ENCODE measurements around the gene KCNAB2.
A peak's percentile ranks its signal among the peaks of the same experiment; 100 is the strongest.

The KCNAB2 gene
- total RNA-seq = 170 to 242 (median 199) reads per million in 4 donors

DNA sequence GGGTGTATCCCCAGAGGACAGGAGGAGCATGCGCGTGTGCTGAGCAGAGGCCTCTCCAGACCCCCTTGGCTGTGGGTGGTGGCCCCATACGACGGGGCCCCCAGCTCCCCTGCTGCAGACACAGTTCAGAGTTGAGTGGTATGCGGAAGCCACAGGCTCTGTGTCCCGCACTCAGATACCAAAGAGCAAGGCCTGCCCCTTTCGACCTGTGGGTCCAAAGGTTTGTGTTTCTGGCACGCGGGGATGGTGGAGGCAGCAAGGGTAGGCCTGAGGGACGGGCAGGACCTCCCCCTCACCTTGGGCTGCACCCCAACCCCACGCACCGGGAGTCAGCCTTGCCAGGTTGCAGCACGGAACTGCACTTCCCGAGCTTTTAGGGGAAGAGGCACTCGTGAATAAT is at the start of gene KCNAB2:
Gene KCNAB2, plus strand, starts transcription at position 328 of the 400 bp plus-strand sequence. CDS start 5,649 bp downstream, outside the sequence.
- no peak for DNase-seq

DNA sequence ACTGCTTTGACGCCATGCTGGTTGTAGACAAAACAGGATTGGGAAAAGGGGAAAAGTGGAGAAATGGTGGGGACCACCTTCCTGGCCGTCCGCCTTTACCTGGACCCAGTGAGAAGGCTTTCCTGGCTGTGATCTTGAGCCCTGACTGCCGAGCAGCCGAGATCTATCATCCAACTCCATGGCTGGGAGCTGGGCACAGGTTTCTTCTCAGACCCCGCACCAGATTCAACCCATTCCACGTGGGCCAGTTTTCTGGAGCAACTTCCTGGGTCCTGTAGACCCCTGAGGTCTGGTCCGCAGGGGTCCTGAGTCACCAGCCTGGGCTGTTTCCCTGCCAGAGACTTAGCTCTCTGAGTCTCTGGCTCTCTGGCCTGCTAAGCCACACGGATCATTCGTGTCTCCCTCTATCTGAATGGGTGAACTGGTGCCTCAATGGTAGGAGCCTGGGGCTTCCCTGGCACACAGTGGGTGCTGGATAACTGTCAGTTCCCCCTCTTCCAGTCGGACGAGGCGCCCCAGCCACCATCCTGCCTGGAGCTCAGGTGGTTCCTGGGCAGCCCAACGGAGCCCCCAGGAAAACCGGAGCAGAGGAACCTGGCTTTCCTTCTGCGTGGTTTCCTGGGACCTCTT is 48.9 kb upstream of the KCNAB2 start:
- DNase-seq = peak in 1 of 5 donors; percentile 11

DNA sequence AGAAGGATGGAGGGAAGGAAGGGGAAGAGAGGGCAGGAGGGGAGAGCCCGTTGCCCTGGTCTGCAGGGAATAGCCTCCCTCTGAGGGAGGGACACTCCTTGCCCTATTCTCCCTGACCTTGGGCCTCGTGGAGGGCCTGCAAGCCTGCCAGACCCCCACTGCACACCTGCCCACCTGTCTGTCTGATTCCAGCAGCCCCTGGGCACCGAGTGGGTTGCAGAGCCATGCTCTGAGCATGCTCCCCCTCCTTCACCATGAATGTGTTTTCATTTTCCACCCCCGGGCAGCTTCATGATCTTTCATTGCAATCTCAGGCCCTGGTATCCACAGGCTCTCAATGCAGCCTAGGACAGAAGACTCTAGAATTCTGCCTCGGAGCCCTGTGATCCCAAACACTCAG is 48.4 kb upstream of the KCNAB2 start:
- DNase-seq = peak in 1 of 5 donors; percentile 6

DNA sequence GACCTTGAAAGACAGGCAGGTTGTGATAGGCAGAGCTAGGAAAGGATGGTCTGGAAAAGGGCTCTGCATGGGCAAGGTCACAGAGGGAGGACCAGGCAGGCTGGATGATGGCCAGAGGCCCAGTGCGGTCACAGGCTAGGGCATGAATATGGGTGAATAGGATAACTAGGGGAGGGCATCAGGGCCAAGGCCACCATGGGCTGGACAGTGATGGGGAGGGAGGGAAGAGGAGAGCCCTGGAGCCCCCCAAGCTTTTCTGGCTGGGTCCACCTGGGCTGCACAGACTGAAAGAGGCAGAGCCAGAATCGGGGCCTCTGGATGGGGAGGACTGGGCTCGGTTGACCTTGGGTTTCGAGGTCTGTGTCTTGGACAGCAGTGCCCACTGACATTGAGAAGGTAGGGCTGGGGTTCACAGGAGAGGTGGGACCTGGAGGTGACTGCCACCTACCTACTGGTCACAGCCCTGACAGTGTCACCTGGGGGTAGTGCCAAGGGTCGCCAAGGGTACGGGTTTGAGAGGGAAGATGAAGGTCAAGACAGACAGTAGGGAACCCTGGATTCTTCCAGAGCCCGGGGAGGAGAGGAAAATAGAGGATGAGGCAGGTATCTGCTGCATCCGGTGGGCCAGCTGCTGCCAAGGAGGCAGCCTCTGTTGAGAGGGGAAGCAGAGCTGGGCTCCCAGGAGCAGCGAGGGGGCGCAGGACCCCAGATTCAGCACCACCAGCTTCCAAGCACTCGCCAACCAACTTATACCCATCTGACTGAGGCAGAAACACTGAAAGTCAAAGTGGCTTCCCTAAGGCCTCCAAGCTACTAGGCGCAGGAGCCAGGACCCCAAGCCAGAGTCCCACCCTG is 47.4 kb upstream of the KCNAB2 start:
- DNase-seq = peak in 1 of 5 donors; percentile 2

DNA sequence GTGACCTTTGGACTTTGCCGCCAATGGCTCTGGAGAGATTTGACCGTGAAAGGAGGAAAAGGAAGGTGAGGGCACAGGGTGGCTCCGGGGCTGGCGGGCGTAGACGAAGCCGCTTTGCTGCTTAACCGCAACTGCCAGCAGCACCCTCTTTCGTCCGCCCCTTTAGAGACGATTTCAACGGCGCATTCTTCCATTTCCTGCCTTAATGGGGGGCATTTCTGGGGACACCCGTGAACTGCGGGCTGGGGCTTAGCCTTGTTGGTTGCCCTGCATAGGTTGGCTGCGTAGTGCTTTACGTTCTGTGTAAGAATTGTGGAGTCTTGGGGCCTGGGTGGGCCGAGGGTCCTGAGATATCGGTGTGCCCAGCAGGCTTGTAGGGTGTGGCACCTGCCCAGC is 46.8 kb upstream of the KCNAB2 start:
- peak in 1 of 5 donors; percentile 5 for DNase-seq

DNA sequence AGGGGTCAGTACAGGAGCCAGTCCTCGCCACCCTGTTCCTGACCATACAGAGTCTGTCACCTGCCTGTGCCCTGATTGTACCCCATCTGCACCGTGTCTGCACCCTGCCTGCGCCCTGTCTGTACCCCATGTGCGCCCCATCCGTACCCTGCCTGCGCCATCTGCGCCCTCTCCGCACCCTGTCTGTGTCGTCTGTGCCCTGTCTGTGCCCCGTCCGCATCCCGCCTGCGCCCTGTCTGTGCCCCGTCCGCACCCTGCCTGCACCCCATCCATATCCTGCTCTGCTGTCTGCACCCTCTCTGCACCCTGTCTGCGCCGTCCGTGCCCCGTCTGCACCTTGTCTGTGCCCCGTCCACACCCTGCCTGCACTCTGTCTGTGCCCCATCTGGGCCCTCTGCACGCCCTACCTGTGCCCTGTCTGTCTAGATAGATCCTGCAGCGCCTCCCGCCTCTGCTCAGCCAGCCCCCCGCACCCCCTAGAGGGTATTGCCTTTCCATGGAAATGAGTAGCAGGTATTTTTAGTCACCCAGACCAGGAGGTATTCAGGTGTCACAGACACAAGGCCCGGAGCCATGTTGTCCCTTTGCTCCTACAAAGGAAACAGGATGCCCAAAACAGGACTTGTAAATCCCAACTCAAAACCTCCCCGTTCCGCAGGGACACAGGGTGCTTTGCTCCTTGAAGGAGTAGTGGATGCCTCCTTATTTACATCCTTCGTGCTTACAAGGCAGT is 45.8 kb upstream of the KCNAB2 start:
- DNase-seq = peak in 1 of 5 donors; percentile 10

DNA sequence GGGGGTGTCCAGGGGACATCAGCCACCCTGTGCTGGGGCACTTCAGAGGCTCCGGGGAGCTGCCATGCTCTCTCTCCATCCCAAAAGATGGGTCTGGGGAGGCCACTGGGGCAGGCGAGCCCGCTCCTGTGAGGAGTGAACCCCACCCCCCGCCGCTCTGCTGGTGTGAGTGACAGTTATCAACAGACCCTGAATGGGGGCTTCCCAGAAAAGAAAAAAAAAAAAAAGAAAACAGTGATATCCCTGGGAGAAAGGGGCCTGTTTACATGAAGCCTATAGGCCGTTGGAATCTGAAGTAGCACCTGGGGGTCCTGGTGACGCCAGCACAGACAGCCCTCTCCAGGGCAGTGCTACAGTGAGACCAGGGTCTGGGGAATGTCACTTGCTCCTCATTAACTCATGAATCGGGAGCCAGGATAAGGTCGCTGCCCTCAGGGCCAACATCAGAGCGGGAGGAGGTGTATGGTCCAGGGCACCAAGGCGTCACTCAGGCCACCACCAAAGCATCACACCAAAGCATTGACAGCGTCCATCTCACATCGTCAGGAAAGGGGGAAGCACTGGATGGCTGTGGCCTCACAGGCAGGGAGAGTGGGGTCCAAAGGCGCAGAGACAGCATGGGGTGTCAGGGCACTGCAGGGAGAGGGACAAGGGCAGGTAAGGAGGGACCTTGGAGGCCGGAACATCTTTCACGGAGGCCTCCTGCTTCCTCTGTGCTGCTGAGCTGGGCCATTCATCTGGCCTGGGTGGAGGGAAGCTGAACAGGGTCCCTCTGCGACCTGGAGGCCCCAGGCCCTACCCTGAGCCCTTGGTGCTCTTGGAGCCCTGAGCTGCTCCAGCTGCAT is 45.0 kb upstream of the KCNAB2 start:
- peak in 1 of 5 donors; percentile 7 for DNase-seq

DNA sequence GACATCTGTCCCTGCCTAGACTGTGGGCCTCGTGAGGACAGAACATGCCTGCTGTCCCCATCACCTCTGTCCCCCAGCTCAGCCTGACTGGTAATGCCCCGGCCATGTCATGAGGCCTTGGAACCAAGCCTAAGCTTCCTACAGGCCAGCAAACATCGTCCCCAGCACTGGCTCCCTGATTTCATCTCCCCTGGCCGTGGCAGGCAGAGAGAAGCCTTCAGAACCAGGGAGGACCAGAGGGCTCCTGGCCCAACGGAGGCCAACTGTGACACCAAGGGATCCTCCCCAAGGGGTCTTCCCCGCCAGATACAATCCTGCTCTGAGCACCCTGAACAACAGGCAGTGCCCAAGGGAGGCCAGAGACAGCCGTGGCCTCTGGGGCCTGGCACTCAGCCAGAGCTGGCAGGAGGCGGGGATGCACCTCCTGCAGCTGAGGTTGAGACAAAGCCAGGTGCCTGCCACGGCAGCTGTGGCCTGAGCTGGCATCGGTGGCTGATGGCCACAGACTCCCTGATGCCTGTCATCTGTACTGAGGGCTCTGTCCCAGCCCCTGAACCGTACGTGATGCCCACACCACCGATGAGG is 43.6 kb upstream of the KCNAB2 start:
- peak in 1 of 5 donors; percentile 11 for DNase-seq

DNA sequence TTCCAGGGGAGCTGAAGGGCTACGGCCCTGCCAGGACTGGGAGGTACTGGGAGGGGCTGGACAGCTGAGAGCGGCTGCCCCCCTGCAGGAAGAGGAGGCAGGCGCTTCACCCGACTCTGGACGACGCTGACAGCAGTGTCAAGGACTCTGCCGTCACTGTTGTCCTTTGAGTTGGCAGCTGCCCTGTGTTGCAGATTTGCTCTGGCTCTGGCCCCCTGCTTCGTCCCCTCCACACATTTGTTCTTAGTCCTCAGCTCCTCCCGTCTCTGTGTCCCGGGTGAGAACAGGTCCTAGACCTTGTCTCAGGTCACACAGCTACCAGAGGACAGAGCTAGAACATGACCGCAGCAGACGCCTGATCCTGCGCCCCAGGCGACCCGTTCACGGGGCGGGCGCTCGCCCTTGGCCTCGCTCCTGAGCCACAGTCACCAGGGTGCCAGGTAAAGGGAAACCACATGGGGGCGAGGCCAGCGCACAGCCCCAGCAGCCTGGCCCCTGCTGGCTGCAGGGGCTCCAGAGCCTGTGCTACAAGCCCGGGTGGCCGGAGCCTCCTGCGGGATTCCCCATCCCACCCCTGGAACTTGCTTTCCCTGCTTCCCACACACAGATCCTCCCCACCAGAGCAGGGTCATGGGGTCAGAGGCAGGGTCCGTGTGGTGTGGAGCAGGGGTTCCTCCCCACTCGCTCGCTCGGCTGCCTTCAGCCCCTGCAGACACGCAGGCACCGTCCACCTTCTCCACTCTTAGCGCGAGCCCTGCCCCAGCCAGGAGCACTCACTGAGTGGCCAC is 42.8 kb upstream of the KCNAB2 start:
- peak in 1 of 5 donors; percentile 5 for DNase-seq

DNA sequence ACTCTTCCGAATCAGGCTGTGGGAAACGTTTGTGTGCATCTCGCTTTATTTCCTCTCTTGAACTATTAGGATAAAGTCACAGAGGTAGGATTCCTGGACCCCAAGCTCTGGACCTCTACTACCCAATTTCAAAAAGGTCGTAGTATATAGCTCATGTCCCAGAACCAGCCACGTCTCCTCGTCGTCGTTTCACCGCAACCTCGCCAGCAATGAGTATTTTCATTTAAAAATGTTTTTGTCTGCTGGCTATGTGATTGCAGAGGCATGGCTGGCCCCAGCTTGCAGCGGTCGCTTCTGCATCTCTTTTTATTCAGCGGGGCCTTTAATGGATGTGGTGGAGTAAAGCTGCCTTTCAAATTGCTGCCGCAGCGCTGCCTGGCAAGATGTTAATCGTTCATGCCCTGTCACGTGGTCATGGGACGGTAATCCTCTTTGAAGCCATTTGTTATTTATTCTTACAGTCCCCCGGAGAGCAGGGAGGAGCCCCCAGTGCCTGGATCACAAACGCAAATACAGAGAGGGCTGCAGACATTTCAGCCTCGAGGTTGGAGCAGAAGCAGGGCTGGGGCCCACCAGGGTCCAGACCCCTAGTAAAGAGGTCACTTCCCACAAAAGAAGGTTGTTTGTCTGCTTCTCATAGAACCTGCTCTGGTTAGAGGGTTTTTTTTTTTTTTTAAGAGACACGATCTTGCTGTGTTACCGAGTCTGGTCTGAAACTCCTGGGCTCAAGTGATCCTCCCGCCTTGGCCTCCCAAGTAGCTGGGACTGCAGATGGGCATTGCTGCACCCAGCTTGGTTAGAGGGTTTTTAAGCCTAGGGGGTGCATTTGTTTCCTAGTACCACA is 41.9 kb upstream of the KCNAB2 start:
- no peak for DNase-seq

DNA sequence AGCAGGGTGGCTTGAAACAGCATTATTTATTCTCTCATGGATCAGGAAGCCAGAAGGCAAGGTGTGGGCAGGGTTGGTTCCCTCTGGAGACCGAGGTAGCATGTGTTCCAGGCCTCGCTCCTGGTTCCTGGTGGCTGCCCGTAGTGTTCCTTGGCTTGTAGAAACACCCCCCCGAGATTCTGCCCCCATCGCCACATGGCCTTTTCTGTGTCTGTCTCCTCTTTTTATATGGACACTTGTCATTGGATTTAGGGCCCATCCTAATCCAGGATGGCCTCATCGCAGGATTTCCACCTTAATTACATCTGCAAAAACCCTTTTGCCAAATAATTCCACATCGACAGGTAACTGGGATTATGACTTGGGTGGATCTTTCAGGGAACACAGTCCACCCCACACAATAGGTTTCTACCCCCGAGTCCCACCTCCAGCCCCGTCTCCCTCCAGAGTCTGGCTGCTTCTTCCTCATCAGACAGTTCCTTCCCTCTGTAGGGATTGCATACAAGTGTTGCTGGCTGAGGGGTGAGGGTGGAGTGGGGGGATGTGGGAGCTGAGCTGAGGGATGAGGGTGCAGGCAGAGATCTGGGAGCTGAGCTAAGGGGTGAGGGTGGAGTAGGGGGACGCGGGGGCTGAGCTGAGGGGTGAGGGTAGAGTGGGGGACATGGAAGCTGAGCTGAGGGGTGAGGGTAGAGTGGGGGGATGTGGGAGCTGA is 41.1 kb upstream of the KCNAB2 start:
- DNase-seq = peak in 1 of 5 donors; percentile 2

DNA sequence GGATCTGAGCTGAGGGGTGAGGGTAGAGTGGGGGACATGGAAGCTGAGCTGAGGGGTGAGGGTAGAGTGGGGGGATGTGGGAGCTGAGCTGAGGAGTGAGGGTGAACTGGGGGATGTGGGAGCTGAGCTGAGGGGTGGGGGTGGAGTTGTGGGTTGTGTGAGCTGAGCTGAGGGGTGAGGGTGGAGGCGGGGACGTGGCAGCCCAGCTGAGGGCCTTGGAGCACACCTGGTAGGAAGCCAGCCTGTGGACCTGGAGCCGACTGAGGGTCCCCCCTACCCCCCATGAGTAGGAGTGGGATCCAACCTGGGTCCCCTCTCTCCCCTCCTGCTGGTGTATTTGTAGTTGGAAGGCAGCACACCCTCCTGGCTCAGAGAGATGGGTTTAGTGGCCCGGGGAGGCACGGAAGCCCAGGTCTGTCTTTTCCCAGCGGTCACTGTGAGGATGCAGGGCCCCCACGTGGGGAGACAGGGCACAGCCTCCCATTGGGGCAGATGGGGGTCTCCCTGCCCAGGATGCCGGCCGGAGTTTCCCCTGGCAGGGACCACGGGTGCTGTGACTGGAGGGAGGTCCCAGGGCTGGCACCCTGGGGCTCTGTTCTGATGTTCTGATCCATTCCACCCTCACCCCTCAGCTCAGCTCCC is 40.3 kb upstream of the KCNAB2 start:
- peak in 1 of 5 donors; percentile 9 for DNase-seq

DNA sequence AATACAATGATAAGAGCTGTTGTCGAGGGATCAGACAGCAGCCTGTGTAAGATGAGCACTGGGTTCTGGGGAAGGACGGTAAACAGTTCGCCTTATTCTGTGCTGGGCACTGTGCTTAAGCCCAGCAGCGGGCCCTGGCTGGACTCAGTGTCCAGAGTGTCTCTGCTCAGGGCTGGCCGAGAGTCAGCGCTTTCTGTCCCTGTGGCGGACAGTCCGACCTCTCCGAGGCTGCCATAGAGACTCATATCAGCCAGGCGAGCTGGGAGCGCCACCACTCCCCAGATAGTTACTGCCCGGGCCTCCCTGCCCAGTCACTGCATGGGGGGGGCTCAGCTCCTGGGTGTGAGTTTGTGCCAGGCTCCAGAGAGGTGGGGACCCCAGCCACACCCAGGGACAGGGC is 38.8 kb upstream of the KCNAB2 start:
- peak in 1 of 5 donors; percentile 1 for DNase-seq

DNA sequence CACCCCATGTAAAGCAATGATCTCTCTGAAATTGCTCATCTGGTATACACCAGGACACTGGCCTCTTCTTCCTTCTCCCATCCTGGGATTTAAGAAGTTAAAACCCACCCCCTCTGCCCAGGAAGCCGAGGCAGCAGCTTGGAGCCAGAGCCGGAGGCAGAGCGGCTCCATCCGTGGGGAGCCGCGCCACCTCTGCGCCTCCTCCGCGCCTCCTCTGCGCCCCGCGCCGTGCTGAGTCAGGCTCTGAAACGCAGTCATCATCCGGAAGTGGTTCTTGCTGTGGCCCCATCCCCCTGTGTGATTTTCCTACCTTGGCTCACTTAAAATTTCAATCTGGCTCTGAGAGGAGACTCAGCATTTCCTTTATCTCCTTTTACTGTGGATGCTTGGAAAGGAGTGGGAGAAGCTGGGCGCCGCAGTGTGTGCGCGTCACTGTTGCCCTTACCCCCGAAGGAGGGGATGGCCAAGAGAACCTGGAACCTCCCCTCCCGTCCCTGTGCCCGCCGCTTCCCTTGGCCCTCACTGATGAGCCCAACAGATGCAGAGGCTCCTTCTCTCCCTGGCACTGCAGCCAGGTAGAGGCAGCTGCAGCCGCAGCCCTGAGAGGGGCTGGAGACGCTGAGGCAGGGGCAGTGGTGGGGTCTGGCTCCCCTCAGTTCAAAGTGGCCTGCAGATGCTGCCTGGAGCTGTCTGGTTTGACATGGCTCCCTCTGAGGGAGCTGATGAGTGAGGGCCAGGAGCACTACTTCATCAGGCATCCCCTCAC is 38.2 kb upstream of the KCNAB2 start:
- peak in 3 of 5 donors; percentile 2 to 69 (median 39) for DNase-seq

DNA sequence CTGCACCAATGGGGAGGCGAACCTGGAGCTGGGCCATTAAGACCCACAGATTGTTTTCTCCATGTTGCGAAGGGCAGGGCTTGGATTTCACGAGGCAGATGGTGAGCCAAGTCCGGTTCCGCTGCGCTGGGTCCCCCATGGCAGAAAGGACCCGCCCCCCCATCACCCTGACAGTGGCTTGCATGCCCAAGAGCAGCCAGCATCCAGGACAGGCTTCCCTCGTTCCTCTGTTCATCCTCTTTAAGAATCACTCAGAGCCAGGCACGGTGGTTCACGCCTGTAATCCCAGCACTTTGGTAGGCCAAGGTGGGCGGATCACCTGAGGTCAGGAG is 37.6 kb upstream of the KCNAB2 start:
- DNase-seq = no peak

DNA sequence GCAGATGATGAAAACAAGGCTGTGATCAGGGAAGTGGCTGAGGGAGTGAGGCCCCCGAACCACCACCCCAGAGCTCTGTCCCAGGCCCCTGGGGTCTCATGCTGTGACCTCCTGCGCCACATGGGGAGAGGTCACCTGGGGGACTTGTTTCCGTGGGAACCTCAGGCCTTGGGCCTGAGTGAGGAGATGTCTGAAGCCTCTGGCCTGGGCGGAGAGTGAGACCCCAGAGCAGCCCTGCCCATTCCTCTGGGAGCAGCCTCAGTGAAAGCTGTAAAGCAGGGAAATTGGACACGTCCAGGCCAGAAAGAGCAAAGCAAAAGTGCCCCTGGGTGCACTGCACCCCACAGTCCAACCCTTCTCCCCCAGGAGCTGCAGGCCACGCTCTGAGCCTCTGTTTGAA is 37.0 kb upstream of the KCNAB2 start:
- DNase-seq = no peak

DNA sequence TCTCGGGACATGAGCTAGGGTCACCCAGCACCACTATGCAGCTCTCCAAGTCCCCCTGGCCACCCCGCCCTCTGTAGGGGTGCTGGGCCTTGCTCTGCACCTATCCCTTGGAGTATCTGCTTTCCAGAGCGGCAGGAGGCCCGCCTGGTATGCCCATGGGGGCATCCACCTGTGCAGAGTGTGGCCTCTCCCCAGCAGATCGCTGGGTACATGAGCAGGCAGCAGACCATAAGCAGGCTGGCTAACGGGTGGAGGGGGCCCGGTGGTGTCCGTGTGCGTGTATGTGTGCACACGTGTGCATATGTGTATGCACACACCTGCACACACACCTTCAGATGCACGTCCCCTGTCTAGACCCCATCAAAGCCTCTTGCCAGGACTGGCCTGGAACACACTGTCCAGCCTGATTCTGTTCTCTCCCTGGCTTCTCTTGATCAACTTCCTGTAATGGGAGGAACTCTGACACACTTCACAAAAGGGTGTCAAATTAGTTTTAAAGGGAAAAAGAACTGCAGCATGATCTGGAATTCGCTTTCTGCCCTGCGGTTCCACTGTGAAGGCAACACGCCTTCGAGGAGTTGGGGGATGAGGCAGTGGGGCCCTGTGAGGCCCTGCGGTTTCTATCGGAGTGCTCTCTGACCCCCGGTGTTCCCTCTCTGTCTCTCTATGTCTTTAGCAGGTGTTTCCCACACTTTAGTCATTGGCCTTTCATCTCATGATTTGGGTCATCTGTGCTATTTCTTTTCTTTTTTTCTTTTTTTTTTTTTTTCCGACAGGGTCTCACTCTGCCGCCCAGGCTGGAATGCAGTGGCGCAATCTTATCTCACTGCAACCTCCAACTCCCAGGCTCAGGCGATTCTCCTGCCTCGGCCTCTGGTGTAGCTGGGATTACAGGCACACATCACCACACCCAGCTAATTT is 36.3 kb upstream of the KCNAB2 start:
- no peak for DNase-seq

All from T-helper 1 cell (primary cell).